ENCODE measurements around the gene ZNF467.

ZNF467 gene, protein sequence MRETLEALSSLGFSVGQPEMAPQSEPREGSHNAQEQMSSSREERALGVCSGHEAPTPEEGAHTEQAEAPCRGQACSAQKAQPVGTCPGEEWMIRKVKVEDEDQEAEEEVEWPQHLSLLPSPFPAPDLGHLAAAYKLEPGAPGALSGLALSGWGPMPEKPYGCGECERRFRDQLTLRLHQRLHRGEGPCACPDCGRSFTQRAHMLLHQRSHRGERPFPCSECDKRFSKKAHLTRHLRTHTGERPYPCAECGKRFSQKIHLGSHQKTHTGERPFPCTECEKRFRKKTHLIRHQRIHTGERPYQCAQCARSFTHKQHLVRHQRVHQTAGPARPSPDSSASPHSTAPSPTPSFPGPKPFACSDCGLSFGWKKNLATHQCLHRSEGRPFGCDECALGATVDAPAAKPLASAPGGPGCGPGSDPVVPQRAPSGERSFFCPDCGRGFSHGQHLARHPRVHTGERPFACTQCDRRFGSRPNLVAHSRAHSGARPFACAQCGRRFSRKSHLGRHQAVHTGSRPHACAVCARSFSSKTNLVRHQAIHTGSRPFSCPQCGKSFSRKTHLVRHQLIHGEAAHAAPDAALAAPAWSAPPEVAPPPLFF

GRCh38 chr7:149773446-149774236 lies at the start of gene ZNF467:
Gene ZNF467, minus strand, starts transcription at chr7:149773588. Its CDS starts 2,556 bp downstream, at chr7:149771032.
- DNase-seq: peak; percentile 36

DNA sequence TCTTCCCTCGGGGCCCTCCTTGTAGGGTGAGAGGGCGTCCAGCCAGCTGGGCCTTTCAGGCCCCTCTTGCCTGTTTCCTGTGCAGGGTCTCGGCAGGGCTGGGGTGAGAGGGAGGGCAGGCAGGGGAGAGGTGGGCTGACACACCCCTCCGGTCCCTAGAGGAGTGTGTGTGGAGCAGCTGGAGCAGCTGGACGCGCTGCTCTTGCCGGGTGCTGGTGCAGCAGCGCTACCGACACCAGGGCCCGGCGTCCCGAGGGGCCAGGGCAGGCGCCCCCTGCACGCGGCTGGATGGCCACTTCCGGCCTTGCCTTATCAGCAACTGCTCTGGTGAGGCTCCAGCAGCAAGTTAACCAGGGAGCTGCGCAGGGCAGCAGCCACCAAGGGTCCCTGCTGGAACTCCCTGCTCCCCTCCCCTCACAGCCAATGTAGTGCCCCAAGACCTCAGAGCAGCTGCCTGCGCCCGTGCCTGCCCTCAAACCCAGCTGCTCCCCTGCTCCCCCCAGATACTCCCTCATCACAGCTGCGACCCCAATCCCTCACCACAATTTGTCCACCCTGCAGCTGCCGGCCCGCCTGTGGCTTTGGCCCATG lies 49.1 kb upstream of the ZNF467 start:
- no peak for DNase-seq

GRCh38 chr7:149821191-149822148 lies 48.1 kb upstream of the ZNF467 start:
- DNase-seq: no peak

GRCh38 chr7:149820622-149821190 lies 47.3 kb upstream of the ZNF467 start:
- no peak for DNase-seq

- DNase-seq: no peak
These were observed 46.6 kb upstream of the ZNF467 start for GRCh38 chr7:149819961-149820340.

- no peak for DNase-seq
These were observed 46.0 kb upstream of the ZNF467 start for GRCh38 chr7:149819141-149819960.

- DNase-seq: no peak
These were observed 45.1 kb upstream of the ZNF467 start for GRCh38 chr7:149818536-149818840.

DNA sequence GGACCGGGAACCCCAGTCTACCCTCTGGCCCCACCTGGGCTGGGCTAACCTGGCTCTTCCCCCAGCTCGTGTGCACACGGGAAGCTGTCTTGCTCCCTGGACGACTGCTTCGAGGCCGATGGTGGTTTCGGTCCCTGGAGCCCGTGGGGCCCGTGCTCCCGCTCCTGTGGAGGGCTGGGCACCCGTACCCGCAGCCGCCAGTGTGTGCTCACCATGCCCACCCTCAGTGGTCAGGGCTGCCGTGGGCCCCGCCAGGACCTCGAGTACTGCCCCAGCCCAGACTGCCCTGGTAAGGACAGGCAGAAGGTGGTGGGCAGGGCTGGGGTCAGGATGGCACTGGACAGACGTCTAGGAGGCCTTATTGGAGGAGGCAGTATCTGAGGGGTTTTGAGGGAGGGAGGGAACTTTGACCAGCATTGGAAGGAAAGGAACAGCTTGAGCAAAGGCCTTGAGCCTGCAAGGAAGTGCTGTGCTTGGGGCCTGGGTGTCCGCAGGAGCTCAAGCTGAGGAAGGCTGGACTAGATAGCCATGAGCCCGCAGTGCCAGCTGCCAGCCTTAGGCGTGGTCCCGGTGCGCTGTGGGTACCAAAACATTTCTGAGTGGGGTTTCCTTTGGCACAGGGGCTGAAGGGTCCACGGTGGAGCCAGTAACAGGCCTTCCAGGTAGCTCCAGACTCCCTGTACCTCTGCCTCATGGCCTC lies 44.6 kb upstream of the ZNF467 start:
- DNase-seq: no peak

DNA sequence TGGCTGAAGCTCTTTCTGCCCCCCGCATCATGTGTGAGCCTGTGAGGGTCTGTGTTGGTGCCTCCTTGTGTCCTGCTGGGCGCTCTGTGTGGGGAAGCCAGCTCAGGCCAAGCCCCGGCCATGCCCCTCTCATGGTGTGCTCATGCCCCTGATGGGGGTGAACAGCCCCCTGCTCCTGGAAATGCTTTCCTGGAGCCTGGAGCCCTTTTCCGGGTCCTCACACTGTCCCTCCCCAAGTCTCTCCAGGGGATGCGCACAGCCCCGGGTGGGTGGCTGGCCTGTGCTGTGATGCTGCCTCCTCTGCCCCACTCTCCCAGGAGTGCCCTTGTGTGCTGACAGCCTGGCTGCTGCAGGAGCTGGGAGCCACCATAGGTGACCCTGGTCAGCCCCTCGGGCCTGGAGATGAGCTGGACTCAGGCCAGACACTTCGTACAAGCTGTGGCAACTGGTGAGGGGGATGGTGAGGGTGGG lies 43.9 kb upstream of the ZNF467 start:
- DNase-seq: no peak

DNA sequence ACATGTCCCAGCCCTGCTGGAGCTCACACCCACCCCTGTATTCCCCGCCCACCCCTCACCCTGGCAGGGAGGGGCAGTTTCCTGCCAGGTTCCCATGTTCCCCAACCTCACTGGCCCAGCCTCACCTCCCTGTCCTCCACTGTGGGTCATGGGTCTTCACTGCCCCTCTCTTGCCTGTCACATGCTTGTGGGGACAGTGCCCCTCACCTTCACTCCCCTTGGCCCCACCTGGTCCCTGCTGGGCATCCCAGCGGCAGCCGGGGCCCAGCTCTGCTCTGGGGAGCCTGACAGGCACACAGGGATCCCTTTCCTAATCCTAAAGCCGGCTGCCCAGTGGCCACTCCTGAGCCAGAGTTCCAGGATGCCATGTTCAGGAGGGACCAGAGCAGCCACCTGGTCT lies 43.4 kb upstream of the ZNF467 start:
- no peak for DNase-seq

DNA sequence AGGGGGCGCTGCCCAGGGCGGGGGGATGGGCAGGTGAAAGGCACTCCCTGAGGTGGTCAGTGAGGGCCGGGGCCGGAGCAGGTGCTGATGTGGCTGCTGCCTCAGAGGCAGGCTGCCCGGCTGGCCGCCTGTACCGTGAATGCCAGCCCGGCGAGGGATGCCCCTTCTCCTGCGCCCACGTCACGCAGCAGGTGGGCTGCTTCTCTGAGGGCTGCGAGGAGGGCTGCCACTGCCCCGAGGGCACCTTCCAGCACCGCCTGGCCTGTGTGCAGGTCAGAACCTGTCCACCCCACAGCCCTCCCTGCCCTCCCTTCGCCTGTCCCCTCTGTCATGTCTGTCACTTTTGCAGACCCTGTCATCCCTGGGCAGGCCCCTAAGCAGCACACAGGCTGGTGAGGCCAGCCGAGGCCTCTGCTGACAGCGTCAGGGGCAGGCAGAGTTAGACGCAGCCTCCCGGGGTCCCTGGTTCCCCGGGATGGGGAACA lies 42.9 kb upstream of the ZNF467 start:
- DNase-seq: no peak

- DNase-seq: no peak
These were observed 42.4 kb upstream of the ZNF467 start for GRCh38 chr7:149815661-149816266.

DNA sequence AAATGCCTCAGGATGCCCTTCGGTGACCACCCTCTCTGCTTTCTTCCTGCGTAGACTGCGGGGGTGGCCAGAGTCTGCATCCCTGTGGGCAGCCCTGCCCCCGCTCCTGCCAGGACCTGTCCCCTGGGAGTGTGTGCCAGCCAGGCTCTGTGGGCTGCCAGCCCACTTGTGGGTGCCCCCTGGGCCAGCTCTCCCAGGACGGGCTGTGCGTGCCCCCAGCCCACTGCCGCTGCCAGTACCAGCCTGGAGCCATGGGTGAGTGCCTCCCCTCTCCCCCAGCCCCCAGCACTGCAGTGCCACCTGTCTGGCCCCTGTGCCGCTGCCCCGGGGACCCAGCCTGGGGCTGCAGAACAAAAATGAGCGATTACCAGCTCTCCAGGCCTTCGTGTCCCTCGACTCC lies 41.7 kb upstream of the ZNF467 start:
- DNase-seq: no peak

GRCh38 chr7:149814494-149814893 lies 41.1 kb upstream of the ZNF467 start:
- DNase-seq: no peak

DNA sequence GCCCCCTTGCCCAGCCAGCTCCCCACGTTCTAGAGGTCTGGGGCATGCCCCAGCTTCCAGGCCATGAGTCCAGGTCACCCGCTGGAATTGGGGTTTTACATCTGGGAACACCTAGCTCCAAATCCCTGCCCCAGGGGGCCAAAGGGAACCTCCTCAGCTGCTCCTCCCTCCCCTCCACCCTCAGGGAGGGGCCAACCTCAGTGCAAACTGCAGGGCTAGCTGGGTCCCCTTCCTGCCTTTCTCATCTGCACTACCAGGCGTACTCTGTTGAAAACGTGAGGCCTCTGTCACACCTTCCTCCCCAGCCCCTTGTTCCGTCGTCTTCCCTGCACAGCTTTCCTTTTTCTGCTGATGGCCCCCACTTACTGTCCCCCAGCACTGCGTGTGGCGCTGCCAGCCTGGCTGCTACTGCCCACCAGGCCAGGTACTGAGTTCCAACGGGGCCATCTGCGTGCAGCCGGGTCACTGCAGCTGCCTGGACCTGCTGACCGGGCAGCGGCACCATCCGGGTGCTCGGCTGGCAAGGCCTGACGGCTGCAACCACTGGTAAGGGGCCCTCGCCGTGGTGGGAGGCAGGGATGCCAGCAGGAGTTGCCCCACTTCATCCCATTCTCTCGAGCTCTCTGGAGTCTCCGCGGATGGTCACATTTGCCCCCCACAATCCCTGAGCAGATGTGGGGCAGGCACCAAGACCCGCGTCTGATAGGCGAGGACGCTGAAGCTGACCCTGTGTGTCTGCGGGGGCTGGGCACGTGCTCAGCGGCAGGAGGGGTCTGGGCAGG lies 40.1 kb upstream of the ZNF467 start:
- DNase-seq: no peak

DNA sequence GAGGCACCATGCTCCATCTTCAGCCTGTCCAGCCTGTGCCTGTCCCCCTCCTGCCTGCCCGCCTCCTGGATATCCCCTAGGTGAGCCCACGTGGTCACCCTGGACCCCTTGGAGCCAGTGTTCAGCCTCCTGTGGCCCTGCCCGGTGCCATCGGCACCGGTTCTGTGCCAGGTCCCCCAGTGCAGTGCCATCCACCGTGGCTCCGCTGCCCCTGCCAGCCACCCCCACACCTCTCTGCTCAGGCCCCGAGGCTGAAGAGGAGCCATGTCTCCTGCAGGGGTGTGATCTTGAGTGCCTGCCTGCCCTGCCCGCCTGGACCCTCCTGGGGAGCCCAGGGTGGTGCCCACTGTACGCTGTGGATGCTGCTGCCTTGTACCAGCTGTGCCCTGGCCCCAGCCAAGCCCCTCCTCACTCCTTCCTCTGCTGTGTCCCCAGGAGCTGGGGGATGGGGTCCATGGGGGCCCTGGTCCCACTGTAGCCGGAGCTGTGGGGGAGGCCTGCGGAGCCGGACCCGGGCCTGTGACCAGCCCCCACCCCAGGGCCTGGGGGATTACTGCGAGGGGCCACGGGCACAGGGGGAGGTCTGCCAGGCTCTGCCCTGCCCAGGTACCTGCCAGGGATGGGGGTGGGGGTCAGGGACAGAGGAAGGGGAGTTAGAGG lies 38.6 kb upstream of the ZNF467 start:
- no peak for DNase-seq

DNA sequence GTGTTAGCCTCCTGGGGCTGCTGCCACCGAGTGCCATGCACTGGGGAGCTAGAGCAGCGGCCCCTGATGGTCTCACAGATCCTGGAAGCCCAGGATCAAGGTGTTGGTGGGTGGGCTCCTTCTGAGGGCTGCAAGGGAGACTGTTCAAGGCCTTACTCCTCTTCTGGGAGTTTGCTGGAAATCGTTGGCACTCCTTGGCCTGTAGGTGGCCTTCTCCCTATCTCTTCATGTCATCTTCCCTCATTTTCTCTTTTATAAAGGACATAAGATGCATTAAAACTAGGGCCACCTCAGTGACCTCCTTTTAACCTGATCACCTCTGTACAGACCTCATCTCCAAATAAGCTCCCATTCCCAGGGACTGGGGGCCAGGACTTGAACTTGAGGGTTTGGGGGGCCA lies 37.8 kb upstream of the ZNF467 start:
- no peak for DNase-seq

DNA sequence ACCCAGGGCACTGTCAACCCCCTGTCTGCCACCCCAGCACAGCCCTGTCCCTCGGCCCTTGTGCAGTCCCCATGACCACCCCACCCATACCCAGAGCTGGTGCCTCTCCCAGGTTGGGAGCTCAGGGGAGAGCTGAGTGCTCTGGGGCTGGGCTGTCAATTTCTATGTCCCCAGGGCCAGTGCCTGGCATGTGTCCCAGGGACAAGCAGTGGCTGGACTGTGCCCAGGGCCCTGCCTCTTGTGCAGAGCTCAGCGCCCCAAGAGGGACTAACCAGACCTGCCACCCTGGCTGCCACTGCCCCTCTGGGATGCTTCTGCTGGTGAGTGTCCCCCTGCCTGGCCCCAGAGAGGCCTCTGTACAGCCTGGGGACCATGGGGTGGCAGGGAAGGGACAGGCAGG lies 35.8 kb upstream of the ZNF467 start:
- no peak for DNase-seq
